GM18508 (cell line): Measurements from ENCODE around the gene MLKL.
A peak's percentile ranks its signal among the peaks of the same experiment; 100 is the strongest.

Source experiments
- ATAC-seq: cut with Tn5 transposase; IDR thresholded peaks from one replicate; pipeline ENCODE4 v1.9.1; 2021; ENCODE audit warnings: moderate number of reproducible peaks; ENCODE audit not compliant: insufficient read depth, unreplicated experiment

The MLKL gene

GRCh38 chr16:74700438-74701225 is at the start of gene MLKL:
MLKL (minus strand) TSS chr16:74700862; CDS start chr16:74695757, 5,105 bp downstream.
- ATAC-seq: peak; percentile 21

GRCh38 chr16:74749291-74750055 is 48.8 kb upstream of the MLKL start:
- ATAC-seq: no peak

GRCh38 chr16:74748616-74749026 is 48.0 kb upstream of the MLKL start:
- ATAC-seq: no peak

GRCh38 chr16:74747716-74748615 is 47.3 kb upstream of the MLKL start:
- no peak for ATAC-seq

GRCh38 chr16:74745926-74746325 is 45.3 kb upstream of the MLKL start:
- ATAC-seq: no peak

- ATAC-seq: no peak
Observed at GRCh38 chr16:74745109-74745615, 44.5 kb upstream of the MLKL start.

- ATAC-seq: no peak
Observed at GRCh38 chr16:74744566-74744965, 43.9 kb upstream of the MLKL start.

GRCh38 chr16:74743668-74744299 is 43.1 kb upstream of the MLKL start:
- ATAC-seq: no peak

- ATAC-seq: no peak
Observed at GRCh38 chr16:74743045-74743667, 42.5 kb upstream of the MLKL start.

- ATAC-seq: no peak
Observed at GRCh38 chr16:74742051-74742481, 41.4 kb upstream of the MLKL start.

GRCh38 chr16:74740795-74741304 is 40.2 kb upstream of the MLKL start:
- no peak for ATAC-seq

GRCh38 chr16:74739275-74739674 is 38.6 kb upstream of the MLKL start:
- no peak for ATAC-seq

- ATAC-seq: no peak
Observed at GRCh38 chr16:74738816-74739215, 38.2 kb upstream of the MLKL start.

GRCh38 chr16:74738113-74738541 is 37.5 kb upstream of the MLKL start:
- ATAC-seq: no peak

- no peak for ATAC-seq
Observed at GRCh38 chr16:74737521-74737920, 36.9 kb upstream of the MLKL start.

GRCh38 chr16:74736531-74737157 is 36.0 kb upstream of the MLKL start:
- ATAC-seq: no peak

GRCh38 chr16:74735554-74735953 is 34.9 kb upstream of the MLKL start:
- no peak for ATAC-seq

- no peak for ATAC-seq
Observed at GRCh38 chr16:74735162-74735452, 34.4 kb upstream of the MLKL start.
